GM18511 (cell line): ENCODE measurements around the gene PARP2.
A peak's percentile ranks its signal among the peaks of the same experiment; 100 is the strongest.
"Not testable (repeated sequence)": the region's sequence is repeated elsewhere in the genome, so short reads cannot be mapped to it uniquely, and the experiment has no call there.

Source experiments
- ATAC-seq: cut with Tn5 transposase; IDR thresholded peaks from one replicate; pipeline ENCODE4 v1.9.1; 2021; ENCODE audit warnings: mild to moderate bottlenecking, moderate library complexity; ENCODE audit not compliant: unreplicated experiment

Gene PARP2

DNA sequence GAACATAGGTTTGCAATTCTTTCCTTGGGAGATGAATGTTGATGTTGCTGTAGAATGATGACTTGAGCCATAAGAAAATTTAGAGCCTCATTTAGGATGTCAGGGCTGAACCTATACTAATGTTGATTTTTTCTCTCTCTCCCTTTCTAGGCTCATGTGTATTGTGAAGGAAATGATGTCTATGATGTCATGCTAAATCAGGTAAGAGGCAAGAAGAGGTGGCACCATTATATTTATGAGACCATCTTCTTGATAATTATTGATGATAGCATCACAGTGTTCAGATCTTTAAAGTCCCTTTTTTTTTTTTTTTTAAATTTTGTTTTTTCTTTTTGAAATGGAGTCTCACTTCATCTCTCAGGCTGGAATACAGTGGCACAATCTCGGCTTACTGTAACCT is 3.3 kb downstream of the PARP2 start:
- ATAC-seq, result no peak

DNA sequence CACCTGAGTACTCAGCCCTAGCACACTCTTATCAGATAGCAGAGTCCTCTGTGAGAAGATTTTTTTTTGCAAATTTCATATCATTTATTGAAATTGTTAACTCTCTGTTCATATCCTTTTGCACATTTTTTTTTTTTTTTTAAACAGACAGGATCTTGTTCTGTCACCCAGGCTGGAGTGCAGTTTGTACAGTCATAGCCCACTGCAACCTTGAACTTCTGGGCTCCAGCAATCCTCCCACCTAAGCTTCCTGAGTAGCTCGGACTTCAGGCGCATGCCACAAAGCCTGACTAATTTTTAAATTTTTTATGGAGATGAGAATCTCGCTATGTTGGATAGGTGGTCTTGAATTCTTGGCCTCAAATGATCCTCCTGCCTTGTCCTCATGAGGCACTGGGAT is 4.3 kb downstream of the PARP2 start:
- no peak for ATAC-seq

DNA sequence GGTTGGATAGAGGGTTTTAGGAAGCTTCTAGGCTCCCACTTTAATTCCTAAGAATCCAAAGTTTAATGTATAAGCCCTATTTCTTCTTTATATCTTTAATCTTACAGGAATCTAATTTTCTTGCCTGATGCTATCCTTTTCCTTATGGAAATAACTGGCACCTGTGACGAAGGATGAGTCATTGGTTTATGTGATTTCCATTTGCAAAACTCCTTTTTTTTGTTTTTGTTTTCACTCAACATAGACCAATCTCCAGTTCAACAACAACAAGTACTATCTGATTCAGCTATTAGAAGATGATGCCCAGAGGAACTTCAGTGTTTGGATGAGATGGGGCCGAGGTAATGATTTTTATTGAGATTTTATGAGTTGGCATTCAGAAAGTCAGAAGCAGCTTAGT is 6.8 kb downstream of the PARP2 start:
- ATAC-seq, result no peak

DNA sequence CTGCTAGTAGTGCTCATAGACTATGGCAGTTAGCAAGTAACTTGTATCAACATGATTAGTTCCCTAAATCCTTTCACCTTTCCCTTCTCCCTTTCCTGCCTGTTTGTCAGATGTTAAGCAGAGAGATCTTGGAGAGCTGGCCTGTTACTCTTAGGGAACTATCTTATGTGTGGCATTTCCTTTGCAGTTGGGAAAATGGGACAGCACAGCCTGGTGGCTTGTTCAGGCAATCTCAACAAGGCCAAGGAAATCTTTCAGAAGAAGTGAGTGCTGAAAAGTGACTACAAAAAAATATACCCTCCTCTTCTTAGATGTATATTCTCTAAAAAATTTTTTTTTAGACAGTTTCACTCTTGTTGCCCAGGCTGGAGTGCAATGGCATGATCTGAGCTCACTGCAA is 7.4 kb downstream of the PARP2 start:
- ATAC-seq, result no peak

DNA sequence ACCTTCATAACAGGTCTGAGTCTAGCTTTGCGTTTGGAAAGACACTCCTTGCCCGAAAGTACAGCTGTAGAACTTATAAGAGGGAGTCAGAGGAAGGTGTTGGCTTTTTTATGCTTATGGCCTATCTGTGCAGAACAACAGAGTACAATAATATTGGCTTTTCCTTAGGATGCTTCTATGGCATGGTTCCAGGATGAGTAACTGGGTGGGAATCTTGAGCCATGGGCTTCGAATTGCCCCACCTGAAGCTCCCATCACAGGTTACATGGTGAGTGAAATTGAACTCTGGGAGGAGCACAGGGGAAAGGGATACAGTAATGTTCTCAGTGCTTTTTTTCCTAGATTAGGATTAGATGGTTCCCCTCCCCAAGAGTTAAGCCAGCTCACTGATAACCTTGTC is 13.0 kb downstream of the PARP2 start:
- no peak for ATAC-seq

DNA sequence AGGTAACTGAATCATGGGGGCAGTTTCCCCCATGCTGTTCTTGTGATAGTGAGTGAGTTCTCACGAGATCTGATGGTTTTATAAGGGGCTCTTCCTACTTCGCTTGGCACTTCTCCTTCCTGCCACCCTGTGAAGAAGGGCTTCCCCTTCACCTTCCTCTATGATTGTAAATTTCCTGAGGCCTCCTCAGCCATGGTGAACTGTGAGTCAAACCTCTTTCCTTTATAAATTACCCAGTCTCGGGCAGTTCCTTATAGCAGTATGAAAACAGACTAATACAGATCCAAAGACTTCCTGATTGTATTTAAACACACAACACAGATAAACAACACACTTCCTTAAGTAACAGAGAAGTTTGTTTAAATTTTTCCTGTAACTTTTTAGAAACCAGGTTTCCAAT is 15.0 kb downstream of the PARP2 start:
- not testable (repeated sequence) for ATAC-seq

DNA sequence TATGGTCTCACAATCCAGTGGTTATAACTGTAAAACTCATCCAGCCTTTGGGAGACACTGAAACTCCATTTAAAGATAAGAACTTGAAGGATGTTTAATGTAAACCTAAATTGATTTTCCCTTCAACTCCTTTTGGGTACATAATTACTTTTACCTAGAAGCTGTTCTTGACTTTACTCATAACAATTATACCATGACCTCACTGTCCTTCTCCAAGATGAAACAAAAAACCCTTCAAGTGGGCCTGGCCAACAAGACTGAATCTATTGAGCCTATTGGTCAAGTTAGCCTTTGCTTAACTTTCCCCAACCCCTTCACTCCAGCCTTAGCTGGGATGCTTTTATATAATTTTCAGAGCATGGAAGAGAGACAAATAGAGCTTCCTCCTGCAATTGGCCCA is 22.5 kb downstream of the PARP2 start:
- ATAC-seq, result no peak

DNA sequence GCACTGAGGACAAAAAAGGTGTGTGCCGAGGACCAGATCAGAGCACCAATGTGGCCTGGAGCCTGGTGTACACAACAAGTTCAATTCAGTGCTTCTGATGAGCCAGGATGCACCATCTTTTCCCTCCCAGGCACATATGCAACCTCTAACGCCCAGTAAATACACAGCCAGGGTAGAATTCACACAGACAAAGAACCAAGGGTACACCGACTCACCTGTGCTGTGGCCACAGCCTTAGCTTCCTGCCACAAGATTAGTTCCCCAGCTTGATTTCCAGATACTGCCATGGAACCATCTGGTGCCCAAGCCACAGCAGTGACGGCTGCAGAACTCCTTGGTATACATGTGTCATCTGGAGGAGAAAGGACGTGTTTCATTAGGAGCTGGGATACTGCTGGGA is 29.4 kb downstream of the PARP2 start:
- no peak for ATAC-seq

DNA sequence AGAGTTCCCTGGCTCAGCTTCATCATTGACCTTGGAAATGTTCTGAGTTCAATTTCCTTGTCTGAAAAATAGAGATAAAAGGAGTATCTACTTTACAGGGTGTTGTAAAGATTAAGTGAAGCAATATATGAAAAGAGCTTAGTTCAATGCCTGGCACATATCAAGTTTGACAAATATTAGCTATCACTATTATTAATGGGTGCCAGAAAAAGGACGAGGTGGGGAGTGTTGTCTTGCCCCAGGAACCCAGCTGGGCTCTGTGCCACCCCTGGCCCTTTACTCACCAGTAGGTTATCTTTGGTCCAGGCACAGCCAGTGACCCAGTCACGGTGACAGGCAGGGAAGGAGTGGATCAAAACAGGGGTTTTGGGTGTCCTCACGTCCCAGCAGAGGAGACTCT is 32.0 kb downstream of the PARP2 start:
- ATAC-seq, result no peak

DNA sequence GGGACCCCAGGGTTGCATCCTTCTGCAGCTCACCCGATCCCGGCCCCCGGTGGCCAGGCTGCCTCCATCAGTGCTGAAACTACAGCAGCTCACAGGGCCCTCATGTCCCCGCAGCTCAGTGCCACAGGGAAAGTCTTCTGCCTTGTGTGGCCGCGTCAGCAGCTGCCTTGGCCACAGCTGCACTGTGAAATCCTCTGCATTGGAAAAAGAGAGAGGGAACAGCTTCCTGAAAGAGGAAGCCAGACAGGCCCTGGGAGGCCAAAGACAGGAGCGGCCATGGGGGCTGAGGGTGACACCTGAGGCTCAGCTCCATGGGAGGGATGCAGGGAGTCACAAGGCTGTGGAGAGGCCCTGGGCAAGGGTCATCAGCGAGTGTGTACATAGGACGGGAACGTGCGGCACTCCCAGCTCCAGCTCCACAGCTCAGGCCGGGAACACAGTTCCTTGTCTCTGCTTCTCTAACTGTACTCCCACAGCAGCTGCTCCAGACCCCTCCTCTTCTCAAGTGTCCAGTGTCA is 32.7 kb downstream of the PARP2 start:
- ATAC-seq, result no peak

DNA sequence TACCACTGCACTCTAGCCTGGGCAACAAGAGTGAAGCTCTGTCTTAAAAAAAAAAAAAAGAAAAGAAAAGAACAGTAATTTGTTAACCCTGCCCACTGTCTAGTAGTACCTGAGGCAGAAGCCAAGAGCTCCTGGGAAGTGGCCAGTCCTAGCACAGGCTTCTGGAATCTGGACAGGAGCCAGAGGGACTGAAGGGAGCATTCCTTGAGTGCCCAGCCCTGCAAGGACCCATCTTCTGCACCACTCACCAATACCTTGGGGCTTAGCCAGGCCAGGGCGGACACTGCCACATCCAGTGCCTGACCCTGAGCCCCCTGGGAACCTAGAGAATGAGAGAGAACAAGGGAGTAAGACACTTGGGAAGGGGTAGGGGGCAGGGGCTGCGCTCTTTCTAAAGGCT is 33.7 kb downstream of the PARP2 start:
- no peak for ATAC-seq

DNA sequence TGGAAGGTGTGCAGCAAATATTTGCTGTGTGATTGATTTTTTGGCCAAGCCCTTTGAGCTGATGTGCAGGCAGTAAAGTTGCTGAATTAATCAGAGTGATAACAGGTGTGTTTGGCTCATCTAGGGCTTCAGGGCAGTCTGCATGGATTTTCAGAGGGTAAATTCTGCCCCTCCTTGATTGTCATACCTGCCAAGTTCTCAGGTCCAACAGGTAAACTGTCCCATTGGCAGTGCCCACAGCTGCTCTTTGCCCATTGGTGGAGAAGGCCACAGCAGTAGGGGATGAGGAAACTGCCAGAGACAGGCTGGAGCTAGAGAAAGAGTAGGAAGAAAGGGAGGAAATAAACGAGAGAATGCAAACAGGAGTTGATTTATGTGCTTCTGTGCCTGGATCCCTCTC is 36.3 kb downstream of the PARP2 start:
- ATAC-seq, result no peak

DNA sequence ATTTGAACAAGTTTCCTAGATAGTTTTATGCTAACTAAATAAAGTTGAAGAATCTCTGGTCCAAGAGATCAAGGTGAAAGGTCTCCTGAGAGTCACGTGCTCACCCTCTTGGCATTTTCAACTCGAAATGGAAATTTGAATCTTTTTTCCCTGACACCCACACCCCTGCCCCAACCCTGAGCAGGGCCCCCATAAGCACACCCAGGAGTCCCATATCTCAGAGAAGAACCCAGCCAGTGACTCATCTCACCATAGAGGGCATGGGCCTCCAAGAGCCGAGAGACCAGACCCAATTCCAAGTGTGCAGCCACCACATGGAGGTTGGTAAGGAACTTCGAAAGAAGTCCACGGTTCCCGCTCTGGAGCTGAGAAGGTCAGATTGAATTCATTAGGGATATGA is 37.2 kb downstream of the PARP2 start:
- ATAC-seq, result no peak

DNA sequence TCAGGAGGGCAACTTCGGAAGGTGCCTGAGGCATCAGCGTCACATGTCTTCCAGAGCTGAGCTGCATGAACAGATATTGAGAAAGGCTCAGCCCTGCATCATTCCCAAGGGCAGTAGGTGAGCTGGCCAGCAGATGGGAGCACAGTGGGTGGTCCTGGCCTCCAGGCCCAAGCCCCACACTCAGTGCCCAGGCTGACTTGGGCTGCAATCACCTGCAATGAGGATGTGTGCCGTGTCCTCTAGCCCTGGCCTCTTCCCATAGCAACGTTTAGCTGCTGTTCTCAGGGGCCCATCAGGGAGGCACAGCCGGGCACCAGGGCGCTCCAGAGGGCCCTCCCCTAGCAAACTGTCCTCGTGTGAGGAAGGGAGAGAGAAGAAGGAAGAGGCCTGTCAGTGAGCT is 37.9 kb downstream of the PARP2 start:
- ATAC-seq, result no peak

DNA sequence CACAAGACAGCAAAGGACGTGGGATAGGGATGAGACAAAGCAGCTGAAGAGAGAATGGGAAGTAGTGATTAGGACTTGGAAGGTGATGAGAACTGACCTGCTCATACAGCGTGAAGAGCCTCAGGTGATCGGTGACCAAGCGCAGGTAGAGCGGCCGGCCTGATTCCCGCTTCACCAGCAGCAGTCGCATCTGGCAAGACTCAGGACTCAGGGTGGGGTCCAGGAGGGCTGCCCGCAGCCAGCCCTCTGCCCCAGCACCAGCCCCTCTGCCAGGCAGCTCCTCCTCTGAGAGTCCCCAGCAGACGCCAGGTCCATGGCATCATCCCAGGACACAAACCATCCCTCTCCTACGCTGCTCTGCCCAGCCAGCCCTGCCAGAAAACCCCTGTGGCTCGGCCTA is 39.1 kb downstream of the PARP2 start:
- ATAC-seq, result no peak

DNA sequence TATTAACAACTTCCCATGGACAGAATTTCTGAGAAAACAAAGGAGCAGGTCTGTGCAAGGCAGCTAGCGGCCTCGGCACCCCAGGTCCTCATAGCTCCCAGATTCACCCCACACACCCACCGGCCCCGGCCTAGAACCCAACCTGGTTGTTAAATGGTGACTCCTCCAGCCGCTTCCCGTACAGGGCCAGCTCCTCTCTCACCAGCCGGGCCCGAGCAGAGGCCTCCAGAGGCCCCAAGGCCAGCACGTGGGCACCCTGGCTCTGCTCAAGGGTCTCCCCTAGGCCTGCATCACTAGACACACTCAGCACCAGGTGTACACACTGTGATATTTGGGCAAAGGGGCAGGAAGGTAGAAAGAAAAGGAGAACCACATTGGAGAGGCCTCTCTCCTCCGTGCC is 39.6 kb downstream of the PARP2 start:
- no peak for ATAC-seq

DNA sequence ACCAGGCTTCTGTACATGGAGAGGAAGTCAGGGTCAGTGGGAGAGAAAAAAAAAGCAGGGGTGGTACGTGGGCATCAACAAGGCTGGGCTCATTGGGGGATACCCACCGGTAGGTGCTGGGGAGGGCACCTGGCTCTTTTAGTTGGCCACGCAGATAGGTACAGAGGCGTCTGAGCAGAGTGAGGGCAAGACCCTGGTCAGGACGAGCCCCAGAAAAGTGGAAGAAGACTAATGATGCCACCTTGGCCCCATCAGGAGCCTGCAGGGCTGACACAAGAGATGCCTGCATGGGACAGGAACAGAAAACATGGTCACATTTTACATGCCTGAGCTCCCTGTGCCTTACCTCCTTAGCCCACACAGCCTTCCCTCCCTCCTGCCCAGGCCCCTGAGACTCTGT is 40.2 kb downstream of the PARP2 start:
- no peak for ATAC-seq

DNA sequence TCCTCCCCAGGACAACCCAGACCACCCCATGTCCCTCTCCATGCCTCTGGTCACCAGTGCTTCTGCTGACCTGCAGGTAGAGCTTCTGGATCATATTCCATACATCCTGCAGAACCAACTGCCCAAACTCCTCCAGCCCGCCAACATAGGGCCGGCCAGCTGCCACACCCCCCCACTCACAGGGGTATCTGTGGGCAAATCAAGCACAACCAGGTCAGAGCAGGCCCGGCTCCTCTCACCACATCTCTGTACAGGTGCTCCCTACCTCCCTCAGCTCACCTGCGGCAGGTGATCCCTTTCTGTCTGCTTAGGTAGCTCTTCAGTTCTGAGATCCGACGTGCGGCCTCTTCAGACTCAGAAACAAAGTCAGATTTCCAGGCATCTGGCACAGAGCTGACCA is 40.9 kb downstream of the PARP2 start:
- no peak for ATAC-seq

DNA sequence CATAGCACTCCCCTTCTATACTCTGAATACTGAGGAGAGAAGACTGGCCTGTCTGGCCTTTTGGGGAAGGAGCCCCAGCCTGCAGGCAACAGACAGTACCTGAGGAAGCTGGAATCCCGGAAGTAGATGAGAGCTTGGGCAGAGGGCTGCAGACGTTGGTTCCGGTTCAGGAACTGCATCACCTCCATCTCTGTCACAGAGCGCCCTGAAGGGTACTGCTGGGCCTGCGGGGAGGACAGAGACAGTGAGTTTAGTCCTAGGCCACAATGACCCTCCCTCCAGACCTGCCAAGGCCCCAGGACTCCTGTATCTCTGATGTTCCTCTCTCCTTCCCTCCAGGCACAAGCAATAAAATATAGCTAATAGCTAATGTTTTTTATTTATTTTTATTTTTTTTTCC is 41.5 kb downstream of the PARP2 start:
- no peak for ATAC-seq

DNA sequence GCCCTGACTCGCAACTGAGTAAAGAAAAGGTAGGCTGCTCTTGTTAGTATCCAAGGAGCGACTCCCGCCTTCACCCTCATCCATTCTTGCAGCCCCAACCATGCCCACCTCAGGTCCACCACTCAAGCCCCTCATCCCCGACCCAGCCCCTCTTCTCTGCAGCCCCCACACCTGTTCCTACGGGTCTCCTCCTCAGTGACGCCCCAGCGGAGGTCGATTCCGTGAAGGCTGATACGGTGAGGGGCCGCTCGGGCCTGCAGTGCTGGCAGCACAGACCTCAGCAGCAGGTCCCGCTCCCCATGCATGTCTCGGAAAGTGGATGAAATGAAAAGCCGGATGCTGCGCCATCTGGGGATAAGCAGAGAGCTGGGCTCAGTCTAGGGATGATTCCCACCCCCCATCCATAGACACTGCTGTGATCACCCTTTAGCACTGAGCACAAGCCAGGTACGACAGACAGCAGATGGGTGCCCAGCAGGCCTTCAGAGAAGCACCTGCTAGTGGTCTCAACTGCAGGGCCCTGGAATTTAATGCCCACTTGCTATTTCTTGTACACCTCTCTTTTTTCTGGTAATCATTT is 42.9 kb downstream of the PARP2 start:
- ATAC-seq, result no peak

DNA sequence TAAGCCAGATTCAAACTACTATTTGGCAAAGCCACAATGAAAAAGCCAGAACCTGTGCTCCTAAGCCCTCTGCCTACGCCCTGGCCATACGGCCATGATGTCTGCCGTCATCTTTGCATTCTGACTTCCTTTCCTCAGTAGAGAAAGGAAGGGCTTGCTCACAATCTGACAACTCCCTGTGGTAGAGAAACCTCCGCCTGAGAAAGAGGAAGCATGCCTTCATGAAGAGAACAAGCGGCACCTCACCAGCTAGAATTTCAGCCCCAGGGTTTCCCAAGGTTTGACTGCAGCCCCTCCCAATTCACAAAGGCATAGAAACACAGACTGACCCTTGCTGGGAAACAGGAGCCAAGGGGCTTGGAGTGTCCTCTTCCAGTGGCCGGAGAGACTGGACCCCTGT is 44.1 kb downstream of the PARP2 start:
- ATAC-seq, result peak; percentile 45

DNA sequence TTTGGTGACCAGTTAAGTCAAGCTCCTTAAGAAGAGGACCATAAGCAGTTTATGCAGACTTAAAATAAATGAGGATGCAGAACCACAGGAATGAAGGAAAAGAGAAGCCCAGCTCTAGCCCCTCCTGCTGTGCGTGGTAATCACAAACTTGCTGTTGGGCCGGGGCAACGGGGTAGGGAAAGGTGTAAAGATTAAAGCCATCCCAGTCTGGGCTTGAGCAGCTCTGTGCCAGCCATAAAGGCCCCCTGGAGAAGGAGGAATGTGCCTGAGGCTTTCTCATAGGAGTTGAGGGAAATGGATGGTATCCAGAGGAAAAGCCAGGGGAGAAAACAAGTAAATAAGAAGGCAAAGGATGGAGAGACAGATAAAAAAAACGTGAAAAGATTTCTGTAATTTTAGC is 44.7 kb downstream of the PARP2 start:
- no peak for ATAC-seq

DNA sequence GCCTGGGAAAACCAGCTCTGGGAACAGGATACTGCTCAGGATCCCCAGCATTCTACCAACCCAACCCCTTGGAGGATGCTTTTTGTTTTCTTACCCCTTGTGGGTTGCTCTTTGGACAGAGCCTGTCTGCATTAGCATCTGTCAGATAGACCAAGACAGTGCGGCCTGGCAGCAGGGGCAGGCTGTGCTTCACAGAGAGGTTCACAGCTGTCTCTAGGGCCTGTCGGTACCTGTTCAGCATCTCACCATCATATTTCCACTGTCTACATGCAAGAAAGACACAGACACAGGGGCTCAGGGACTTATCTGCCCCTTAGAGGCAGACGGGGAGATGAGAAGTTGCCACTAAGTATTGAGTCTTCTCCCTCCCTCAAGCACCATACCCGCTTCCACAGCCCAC is 48.1 kb downstream of the PARP2 start:
- ATAC-seq, result no peak

DNA sequence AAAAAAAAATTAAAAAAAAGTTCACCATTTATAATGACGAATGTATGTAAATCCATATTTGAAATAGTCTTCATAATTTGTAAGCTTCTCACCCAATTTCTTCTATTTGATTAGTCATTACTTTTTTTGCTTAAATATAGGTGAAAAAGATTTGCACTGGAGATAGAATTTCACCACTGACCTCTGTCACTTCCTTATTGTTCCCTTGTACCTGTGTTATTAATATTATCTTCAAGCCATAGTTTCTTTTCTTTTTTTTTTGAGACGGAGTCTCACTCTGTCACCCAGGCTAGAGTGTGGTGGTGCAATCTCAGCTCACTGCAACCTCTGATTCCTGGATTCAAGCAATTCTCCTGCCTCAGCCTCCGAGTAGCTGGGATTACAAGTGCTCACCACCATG is 54.1 kb downstream of the PARP2 start:
- ATAC-seq, result no peak
